Fibroblast of mammary gland (primary cell): ENCODE measurements around the gene FRY.
A peak's percentile ranks its signal among the peaks of the same experiment; 100 is the strongest.

Experiments
- DNase-seq: peaks from one replicate; pipeline ENCODE4 v3.0.0-alpha.2; 2010; ENCODE audit warnings: low read depth
- H3K4me3 ChIP-seq: 2 replicates; pipeline ENCODE4 v1.5.1; 2011; ENCODE audit warnings: low read depth, mild to moderate bottlenecking, low read length, moderate library complexity; ENCODE audit not compliant: control insufficient read depth
- TF ChIP-seq, protein P1 (sequence below): conservative IDR thresholded peaks from 2 replicates; pipeline ENCODE4 v1.5.1; 2011; ENCODE audit warnings: low read depth, low read length, inconsistent platforms; ENCODE audit not compliant: control insufficient read depth, insufficient read depth

Gene FRY

GRCh38 chr13:32124743-32125142 lies 93.2 kb downstream of the FRY start:
- TF ChIP-seq, protein P1, sequence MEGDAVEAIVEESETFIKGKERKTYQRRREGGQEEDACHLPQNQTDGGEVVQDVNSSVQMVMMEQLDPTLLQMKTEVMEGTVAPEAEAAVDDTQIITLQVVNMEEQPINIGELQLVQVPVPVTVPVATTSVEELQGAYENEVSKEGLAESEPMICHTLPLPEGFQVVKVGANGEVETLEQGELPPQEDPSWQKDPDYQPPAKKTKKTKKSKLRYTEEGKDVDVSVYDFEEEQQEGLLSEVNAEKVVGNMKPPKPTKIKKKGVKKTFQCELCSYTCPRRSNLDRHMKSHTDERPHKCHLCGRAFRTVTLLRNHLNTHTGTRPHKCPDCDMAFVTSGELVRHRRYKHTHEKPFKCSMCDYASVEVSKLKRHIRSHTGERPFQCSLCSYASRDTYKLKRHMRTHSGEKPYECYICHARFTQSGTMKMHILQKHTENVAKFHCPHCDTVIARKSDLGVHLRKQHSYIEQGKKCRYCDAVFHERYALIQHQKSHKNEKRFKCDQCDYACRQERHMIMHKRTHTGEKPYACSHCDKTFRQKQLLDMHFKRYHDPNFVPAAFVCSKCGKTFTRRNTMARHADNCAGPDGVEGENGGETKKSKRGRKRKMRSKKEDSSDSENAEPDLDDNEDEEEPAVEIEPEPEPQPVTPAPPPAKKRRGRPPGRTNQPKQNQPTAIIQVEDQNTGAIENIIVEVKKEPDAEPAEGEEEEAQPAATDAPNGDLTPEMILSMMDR = no peak
- no peak for DNase-seq
- no peak overlapping the region for H3K4me3 ChIP-seq

DNA sequence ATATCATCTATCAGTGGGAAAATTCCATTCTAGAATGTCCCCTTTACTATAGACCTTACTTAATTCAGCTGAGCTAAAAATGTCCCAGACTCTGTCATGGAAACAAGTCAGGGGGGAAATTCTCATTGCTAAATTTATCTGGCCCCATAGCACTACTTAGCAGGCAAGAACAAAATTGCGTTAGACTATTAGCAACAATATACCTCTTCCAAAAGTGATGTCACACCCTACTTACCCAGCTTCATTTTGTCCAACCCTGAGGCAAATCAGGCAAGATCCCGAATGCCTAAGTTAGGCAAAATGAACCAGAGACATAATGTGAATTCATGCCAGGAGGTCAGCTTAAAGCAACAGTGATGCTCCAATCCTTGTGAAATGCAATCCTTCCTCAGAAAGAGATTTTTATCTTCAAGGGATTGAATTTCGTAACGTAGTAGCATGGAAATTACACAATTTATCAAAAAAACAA lies 93.7 kb downstream of the FRY start:
- DNase-seq = peak; percentile 67
- TF ChIP-seq, protein P1 = no peak
- no peak overlapping the region for H3K4me3 ChIP-seq

DNA sequence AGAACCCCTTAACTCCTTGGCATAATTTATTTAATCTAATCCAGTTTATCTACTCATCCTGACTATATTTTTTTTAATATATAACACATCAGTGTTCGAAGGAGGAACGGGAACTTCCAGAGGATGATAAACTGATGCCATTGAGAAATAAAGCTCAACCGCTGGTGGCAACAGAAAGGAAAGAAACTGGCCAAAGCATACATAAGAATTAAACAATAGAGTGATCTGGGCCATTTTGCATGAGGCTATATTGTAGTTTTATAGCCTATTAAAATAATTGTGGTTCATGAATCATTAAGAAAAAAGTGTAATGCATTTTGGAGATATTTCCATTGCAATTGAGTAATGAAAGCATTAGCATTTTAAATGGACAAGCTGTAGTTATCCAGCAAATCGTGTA lies 94.2 kb downstream of the FRY start:
- no peak overlapping the region for H3K4me3 ChIP-seq
- DNase-seq = no peak
- TF ChIP-seq, protein P1 = no peak

- DNase-seq = no peak
- H3K4me3 ChIP-seq = no peak overlapping the region
- TF ChIP-seq, protein P1 = no peak
These were observed 94.7 kb downstream of the FRY start for GRCh38 chr13:32126278-32126677.

DNA sequence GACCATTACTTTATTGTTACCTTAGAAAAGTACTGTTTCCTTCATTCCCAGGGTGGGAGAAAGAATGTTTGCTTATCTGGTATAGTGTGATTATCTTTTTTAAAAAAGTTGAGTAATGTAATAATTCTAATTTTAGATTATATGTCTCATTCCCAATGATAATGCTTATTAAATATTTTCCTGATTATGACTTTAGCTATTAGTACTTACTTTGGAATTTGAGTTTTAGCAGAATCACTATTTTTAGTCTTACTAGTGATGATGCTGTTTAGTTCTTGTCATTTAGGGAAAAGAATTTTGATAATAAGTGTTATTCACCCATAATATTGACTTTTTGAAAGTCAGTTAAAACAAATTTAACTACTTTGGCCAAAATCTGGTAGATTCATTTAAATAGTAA lies 95.2 kb downstream of the FRY start:
- TF ChIP-seq, protein P1 = no peak

GRCh38 chr13:32127691-32128090 lies 96.1 kb downstream of the FRY start:
- no peak for DNase-seq
- TF ChIP-seq, protein P1 = no peak
- no peak overlapping the region for H3K4me3 ChIP-seq

More for the DNA sequence above, 95.2 kb downstream of the FRY start:
- no peak overlapping the region for H3K4me3 ChIP-seq
- no peak for DNase-seq
